NT2/D1 (cell line): ENCODE results near the gene EML6.

ENCODE experiments used
- SUZ12 ChIP-seq: IDR thresholded peaks from 2 replicates; pipeline ENCODE4 v1.6.1; 2011; ENCODE audit not compliant: insufficient read length, insufficient read depth; ENCODE audit errors: extremely low read depth
- YY1 ChIP-seq: IDR thresholded peaks from 2 replicates; pipeline ENCODE4 v1.6.1; 2011; ENCODE audit not compliant: insufficient read length, insufficient read depth

- TF ChIP-seq YY1 (no peak), SUZ12 (no peak)
Observed at GRCh38 chr2:54839461-54840255, 116.2 kb downstream of the EML6 start.
